ENCODE data around the gene NRG3.

NRG3 gene

DNA sequence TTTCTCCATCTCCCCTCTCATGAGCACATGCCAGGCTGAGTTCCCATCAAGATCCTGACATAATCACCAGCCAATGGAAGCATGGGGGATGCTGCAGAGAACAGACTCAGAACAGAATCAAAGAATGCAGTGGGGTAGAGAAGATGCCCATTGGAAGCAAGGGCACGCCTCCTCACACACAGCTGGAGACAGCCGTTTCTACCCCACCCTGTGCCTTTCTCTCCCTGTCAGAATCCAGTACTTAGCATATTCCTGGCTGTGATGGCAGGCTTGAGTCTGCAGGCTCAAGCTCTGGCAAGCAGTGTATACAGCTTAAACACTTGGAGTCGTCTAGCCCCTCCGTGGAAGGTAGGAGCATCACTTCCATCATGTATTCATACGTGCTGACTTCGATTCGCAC is 867.9 kb downstream of the NRG3 start:
- DNase-seq = no peak

DNA sequence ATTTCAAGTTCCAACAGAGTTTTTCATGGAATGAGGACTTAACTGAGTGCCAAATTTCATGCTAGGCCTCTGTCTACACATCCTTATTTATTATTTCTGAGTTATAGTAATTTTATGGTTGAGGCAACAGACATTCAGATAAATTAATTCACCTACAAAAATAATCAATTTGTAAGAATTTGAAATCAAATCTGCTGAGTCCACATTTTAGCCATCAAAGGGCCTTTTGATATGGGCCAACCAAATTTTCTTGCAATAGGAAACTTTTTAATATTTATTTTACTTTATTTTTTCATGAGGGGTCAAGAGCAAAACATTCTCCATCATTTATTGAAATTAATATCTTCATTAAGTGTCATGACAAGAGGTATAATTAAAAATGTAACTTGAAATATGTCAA is 875.5 kb downstream of the NRG3 start:
- no peak for DNase-seq

DNA sequence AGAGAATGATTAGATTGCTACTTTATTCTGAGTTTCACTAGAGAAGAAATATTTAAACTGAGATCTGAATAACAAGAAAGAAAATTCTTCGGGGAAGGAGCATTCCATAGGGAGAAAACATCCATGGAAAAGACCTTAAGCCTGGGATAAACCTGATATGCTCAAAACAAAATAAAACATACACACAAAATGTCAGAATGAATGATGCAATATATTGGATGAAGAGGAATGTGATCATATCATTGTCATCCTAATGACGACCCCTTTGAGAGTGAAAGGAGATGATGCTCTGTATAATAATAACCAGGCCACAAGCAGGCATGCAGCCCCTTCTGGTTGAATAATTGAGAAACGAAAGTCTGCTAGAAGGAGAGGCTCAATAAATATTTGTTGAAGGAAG is 882.4 kb downstream of the NRG3 start:
- DNase-seq = no peak

DNA sequence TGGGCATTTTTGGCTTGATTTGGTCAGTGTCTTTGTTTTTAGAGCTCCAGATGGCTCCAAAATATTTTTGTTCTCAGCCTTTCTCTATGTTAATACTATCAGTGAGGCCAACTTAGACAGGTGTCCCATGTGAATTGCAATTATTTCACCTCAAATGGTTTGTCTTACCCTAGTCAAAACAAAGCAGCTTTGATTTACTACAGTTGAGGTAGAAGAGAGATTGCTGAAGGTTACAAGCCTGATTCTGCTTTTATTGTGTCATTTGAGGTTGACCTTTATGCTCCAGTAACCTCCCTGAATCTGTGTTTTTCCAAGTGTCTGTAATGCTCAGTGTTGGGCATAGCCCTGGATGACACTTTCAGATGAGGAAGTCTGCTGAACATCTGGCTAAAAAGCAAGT is 882.9 kb downstream of the NRG3 start:
- no peak for DNase-seq

DNA sequence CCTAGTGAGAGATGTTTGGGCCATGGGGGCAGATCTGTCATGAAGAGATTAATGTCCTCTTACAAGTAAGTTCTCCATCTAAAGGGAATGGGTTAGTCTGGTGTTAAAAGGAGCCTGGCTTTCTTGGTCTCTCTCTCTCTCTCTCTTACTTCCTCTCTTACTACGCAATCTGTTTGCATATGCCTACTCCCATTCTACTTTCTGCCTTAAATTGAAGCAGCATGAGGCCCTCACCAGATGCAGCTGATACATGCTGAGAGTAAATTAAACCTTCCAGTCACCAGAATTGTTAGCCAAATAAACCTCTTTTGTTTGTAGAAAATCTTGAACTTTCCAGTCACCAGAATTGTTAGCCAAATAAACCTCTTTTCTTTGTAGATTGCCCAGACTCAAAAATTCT is 884.1 kb downstream of the NRG3 start:
- DNase-seq = no peak

DNA sequence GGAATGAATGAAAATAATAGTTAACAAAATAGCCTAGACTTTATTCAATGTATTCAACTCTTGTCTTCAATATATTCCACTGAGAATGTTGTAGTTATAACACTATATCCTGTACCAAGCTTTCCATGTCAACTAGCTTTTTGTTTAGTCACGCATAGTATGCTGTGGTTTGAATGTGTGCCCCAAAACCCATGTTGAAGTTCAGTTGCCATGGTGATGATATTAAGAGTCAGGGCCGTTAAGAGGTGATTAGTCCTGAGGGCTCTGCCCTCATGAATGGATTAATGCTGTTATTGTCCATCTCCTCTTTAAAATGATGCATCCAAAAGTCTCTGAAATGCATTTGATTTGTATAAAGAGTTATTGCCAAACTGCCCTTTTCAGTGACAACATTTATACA is 887.6 kb downstream of the NRG3 start:
- DNase-seq = no peak

DNA sequence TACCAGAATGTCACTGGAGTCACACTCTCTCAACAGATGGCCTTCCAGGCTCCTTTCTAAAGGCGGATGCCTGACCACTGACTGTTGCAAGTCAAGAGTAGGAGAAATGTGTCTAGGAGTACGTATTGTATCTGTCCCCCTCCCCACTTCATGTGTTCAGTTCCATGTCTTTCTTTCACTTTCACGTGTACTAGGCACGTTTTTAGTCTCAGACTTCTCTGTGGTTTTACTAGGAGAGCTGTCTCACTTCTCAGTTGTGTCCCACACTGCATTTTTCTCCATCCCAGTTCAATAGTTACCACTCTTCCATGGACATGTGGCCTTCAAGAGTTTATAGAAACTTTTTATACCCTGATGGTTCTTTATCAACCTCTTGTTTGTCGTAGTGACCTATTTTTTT is 893.0 kb downstream of the NRG3 start:
- DNase-seq = no peak

DNA sequence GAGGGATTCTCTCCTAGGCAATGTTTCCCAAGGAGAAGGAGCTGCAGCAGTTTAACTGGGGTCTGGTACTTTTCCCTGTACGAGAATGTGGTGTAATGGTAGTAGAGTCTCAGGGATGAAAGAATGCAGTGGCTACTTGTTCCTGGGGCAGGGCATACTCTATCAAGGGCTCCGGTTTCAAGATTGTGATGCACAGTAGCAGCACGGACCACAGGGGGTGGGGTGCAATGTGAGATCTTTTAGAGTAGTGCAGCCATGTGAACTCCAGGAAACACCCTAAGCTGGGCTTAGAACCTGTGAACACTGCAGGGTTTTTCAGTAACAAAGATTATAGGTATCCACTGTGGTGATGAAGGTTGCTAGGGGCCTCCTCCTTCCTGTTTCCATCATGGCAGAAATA is 903.9 kb downstream of the NRG3 start:
- DNase-seq = no peak

DNA sequence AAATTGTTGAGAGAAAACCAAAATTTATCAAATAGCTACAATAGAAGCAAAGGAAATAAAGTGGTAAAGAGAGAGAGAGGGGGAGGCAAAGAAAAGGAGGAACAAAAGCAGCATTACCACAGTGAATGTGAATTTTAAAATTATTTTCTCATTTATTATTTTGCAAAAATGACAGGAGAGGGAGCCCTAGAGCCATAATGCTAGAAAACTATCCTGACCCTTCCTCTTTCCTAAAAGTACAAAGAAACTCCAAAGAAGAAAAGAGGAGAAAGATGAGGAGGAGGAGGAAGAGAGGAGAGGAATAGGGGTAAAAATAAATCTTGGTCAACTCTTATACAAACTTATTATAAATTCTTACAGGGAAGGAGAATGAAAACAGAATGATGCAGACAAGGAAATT is 921.5 kb downstream of the NRG3 start:
- no peak for DNase-seq

DNA sequence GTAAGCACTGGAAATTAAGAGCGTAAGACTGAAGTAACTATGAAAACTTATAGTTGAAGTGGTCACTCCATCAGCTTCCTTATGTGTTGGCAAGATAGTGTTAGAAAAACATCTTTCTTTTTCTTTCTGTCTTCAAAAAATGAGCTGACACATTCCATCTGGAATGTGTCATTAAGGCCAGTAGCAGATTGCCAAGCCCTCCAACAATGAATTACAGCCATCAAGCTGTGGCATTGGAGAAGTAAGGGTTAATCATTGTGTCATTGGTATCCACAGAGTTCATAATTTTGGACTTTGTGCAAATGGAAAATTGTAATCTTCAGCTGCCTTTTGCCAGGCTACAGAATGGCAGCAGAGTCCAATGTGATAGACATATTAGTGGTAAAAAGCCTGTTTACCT is 926.3 kb downstream of the NRG3 start:
- DNase-seq = no peak

DNA sequence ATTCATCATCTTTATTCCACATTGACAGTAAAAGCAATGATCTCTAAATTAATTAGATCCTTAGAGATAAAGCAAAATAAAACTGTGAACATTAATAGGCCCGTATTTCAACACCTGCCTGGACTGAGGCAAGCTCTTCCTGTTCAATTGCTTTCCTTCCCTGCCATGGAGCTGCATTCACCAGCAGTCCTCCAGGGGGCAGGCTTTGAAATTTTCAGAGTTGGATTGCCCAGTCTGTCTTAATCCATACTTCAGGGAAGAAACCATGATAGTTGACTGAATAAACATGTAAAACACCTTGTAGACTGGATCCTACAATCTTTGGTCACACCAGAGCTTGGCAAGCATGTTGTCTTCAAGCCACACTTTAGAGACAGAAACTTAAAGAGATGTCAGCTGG is 936.6 kb downstream of the NRG3 start:
- no peak for DNase-seq

DNA sequence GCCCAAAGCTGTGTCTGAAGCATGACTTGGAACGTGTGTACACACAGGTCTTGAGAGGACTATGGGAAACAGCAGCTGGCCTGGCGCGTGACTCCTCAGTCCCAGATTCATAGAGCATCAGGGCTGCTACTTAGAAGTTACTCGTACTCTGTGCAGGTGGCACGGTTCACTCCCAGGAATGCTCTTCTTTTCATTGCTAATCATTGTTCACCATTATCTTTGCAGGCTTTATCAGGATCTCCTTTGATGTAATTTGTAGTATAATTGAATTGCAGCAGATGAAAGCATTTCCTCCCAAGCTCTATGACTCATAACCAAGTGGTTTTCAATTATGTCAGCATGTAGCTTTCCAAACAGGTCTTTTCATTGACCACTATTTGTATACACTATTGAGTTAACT is 938.9 kb downstream of the NRG3 start:
- no peak for DNase-seq

DNA sequence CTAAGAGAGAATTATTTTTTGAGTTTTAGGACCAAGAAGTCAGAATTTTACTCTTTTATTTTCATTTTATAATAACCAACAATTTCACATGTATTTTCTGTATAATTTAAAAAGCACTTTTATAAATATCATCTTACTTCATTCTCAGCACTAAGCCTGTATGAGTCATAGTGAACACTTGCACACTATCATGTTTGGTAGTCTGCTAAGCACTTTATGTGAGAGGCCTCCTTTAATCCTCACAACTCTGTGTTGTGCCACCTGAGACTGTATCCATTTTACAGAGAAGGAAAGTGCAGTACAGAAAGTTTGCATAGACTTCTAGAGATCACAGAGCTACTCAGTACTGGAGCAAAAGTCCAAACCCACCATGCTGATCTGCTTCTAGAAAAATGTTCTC is 939.6 kb downstream of the NRG3 start:
- DNase-seq = no peak

DNA sequence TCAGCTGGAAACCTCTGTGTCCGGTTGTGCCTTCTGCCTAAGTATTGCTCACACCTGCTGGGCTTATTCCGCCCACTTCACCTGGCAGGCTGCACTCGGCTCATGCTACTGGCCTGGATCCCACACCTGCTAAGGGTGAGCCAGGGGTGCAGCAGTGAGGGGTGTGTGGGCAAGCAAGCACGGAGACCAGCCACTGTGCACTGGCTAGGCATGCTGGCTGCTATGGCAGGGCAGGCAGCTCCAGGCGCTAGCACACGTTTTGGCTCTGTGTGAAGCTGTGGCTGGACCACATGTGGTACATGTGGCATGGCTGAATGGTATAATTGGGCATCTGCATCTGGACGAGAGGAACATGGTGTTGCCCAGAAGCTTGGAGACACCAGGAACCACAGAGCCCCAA is 940.7 kb downstream of the NRG3 start:
- no peak for DNase-seq

DNA sequence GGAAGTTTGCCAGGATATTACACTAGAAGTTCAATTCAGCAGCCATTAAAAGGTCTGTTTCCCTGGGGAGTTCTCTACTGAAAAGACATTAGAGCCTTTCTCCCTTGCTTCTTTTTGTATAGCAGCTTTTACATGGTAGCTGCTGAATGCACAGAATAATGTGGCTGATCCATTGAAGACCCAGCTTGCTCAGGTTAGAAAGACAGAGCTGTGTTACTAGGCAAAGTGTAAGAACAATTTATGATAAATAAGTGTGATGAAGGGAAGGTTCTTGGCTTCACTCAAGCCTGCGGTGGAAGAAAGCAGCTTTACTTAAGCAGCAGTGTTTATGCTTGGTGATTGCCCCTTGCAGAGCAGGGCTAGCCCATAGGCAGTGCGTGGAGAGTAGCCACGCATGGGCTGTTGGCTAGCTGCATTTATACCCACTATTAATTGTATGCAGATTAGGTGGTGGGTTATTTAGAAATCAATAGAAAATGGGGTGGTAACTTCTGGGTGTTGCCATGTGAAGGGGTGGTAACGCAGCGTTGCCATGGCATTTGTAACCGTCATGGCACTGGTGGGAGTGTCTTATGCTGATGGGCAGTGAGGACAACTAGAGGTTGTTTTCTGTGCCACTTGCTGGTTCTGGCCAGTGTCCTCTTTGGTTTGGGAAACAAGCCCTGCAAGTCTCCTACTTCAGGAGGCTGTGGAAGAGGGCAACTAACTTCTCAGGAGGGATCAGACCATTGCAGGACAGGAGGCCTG is 942.9 kb downstream of the NRG3 start:
- DNase-seq = no peak

DNA sequence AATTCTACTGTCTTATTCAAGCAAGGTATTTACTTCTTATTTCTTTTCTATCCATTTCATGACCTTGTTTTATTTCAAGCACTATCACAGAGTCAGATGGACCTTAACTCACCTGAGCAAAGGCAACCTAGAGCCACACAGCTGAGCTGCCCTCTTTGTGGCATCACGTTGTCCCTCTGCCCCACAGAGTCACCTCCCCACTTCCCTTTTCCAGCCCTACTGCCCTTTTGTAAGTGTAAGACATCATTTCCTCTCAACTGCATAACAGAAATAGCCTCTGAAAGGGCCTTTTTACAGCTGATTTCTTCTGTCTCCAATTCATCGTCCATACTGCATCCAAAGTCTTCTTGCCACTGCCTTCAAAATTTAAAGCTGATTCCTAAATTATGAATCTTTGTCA is 946.0 kb downstream of the NRG3 start:
- DNase-seq = no peak

DNA sequence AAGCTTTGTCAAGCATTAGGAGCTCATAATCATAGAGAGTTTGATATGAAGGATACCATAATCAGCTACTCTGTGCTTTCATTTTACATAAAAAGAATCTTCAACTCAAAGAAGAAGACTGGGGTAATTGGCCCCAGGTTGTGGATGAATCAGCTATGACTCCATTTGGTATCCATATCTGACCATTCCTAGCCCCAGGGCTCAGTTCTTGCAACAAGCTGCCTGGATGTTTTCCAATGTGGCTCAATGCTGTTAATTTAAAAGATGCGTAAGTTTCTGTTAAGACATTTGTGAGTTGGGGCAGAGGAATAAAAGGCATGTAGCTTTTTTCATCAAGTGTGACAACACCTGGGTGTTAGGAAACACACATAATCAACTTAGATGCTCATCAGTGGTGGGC is 951.1 kb downstream of the NRG3 start:
- DNase-seq = no peak

DNA sequence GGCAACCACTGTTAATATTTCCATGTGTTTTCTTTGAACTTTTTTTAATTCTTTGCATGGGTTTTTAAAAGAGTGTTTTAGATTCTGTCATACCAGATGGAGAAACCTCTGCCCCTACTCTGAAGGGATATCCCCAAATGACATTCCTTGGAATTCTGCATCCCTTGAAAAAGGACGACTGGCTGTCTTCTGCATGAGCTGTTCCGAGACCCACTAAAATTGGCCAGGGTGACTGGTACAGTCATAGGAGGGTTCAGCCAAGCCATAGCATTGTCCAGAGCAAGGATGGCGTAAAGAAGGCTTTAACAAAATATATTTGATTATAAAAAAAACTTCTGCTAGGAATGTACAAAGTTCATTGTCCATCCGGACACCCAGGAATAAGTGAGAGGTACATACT is 952.9 kb downstream of the NRG3 start:
- no peak for DNase-seq

DNA sequence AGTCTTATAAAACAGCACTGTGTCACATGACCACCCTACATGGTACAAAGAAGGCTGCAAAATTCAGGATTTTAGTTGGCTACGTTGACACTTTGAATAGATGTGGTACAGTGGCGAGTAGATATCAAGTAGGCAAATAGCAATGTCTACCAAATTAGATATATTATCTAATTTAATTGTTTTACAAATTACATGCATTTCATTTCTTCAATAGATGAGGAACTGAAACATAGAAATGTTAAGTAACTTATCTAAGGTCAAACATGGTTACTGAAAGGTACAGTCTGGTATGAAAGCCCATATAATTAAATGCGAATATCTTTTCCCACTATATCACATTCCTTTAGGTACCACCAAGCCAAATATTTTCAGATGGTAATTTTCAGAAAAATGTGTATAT is 972.2 kb downstream of the NRG3 start:
- no peak for DNase-seq

DNA sequence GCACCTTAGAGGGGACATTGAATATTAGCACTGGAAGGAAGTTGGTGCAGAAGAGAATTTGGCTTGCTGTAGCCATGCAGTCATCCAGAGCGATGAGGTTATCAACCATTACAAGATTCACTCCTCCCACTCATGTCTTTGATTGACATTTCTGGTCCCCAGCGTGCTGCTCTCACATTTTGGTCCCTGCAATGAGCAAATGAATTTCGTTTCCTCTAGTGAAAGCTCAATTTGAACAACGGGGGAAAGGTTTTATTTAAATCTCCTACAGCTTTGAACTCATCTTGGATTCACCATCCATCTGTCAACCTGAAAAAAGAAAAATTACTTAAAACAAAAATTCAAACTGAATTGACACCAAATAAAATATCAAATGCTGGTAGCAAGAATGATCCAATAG is 975.2 kb downstream of the NRG3 start:
- no peak for DNase-seq

DNA sequence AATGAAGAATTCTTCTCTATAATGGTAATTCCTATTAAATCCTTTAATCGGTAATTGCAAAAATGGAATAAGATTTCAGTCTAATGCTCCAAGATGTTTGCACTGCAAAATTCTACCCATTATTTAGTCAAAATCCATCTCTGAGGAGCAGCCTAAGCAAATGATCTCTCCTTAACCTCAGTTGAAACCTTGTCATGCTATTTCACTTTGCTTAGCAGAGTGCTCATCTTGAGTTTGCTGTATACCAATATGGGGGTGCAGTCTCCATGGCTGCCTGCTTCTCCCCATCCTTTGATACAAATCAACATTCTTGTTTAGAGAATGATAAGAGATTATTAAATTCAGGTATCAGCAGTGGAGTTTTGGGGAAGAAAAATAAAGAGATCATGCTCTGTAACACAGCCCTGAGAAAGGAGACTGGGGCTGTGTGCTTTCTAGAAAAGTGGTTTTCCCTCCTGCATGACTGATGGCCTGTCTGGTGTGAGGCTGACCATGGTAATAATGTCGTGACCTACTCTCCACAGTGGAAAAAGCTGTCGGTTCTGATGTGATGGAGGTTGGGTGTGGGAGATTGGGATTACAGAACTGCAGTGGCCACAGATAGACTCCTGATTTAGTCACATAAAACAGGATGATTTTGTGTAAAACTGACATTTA is 982.1 kb downstream of the NRG3 start:
- no peak for DNase-seq

DNA sequence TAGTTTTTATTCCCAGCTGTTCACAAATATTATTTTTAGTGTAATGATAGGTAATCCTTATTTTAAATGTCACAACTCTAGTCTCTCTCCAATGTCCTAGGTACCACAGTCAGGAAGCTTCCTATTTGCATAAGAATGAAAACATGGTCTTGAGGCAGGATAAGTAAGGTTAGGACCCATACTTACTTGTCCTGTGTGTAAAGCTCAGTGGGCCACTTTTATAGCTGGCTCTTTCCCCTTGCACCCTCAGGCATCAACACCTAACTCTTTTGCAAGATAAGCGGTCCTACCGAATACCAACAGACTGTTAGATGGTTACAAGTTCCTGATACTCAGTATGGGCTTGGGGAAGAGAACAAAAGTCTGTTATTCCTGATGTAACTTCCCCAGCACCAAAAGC is 986.9 kb downstream of the NRG3 start:
- no peak for DNase-seq

DNA sequence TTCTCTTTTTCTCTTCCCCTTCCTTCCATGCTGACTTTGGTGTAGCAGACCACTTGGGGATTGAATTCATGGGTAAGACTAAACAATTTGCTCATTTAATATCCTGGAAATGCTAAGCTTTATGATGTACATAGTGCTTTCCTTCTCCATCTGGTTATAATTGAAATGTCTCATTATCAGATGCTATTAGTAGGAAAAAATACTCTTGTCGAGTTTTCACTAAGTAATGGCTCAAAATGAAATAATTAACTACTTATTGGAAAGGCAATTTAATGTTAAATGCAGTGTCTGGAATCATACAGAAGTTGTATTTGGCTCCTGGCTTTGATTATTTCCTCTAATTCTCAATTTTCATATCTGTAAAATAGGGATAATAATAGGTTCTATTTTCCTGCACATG is 990.4 kb downstream of the NRG3 start:
- no peak for DNase-seq

DNA sequence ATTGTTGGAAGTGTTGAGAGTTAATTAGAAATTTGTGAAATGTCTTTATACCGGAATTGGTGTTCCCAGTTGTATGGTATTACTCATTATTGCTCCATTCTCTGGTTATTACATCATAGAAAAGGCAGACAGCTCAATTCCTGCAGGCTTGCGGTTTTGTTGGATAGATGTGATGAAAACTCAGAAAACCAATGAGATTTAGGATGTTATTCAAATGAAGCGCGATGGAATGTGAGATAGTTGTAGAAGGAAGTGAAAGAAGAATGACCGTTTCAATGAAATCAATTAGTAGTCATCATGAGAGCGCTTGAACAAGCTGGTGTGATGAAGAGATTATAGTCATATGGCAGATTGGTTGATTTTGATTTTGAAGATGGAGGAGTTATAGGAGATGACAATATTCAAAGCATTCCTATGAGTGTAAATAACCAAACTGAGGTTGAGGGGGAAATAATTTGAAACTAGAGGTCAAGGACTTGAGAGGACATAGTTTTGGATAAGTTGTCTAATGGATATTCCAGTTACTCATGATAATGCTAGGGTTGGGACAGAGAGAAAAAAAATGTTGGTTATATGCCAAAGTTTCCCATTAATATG is 991.5 kb downstream of the NRG3 start:
- DNase-seq = no peak

DNA sequence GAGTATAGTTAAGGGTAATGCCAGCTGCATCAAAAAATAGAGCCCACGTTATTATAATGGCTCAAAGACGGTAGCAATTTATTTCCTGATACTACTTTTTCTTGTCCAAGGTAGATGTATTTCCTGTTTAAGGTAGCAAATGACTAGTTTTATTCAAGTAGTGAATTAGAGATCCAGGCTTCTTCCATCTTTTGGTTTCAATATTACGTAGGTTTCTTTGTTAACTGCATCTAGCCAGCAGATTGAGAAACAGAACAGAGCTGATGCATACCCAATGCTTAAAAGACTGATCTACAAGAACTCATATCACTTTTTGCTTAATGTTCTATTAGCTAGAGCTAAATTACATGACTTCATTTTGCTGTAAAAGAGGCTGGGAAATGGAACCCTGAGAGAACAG is 992.1 kb downstream of the NRG3 start:
- no peak for DNase-seq
